Activated CD8-positive, alpha-beta T cell treated with anti-CD3 and anti-CD28 coated beads for 36 hours (primary cell): ENCODE measurements around the gene CNTNAP2. TPM values are rescaled to one million over a fixed set of nuclear protein-coding genes. Genes with fewer than 3 reads are reported as not detected.

Source experiments
- ATAC-seq: fragments of 200-7000 bp; cut with Tn5 transposase; one replicate; pipeline ENCODE4 v1.10.0; 2021; ENCODE audit warnings: mild to moderate bottlenecking, moderate library complexity
- CTCF ChIA-PET: fragments of 350-600 bp; sonication (Branson Sonifier 250); formaldehyde crosslinking; loops from one replicate; lab custom pipeline; 2021; ENCODE audit warnings: antibody characterized with exemption; lab: Charles Lee
- POLR2A ChIA-PET: fragments of 350-600 bp; sonication (Branson Sonifier 250); formaldehyde crosslinking; loops from one replicate; lab custom pipeline; 2021; ENCODE audit warnings: antibody characterized with exemption; lab: Charles Lee
- DNase-seq: peaks from one replicate; pipeline ENCODE4 v3.0.0-alpha.2; 2020
- H3K27ac Mint-ChIP-seq: one replicate; pipeline ENCODE4 v1.8.0; 2021; ENCODE audit warnings: mild to moderate bottlenecking, mixed read lengths
- H3K27me3 Mint-ChIP-seq: one replicate; pipeline ENCODE4 v1.8.0; 2021; ENCODE audit warnings: mixed read lengths
- H3K36me3 Mint-ChIP-seq: one replicate; pipeline ENCODE4 v1.8.0; 2021; ENCODE audit warnings: low read depth, mixed read lengths
- H3K4me1 Mint-ChIP-seq: one replicate; pipeline ENCODE4 v1.8.0; 2021; ENCODE audit warnings: low read depth, mixed read lengths
- H3K4me3 Mint-ChIP-seq: one replicate; pipeline ENCODE4 v1.8.0; 2021; ENCODE audit warnings: mild to moderate bottlenecking, moderate library complexity, mixed read lengths
- H3K9me3 Mint-ChIP-seq: one replicate; pipeline ENCODE4 v1.8.0; 2021; ENCODE audit warnings: mixed read lengths
- intact Hi-C: fragments of 100-400 bp; cut with micrococcal nuclease; formaldehyde crosslinking; loops from one replicate; pipeline ENCODE4 v1.10.0; 2022
- total RNA-seq, 2 experiments: library from RNA; stranded (reverse); gene quantifications; one replicate each; pipeline ENCODE4 v1.2.3, GENCODE V29; 2021
- TF ChIP-seq, protein P1 (sequence below): fragments of 200-600 bp; IDR thresholded peaks from one replicate; pipeline ENCODE4 v1.8.0; 2022; ENCODE audit warnings: antibody characterized with exemption, mild to moderate bottlenecking

Gene CNTNAP2
- total RNA-seq, 2 experiments from 2014 or later, result not detected

DNA sequence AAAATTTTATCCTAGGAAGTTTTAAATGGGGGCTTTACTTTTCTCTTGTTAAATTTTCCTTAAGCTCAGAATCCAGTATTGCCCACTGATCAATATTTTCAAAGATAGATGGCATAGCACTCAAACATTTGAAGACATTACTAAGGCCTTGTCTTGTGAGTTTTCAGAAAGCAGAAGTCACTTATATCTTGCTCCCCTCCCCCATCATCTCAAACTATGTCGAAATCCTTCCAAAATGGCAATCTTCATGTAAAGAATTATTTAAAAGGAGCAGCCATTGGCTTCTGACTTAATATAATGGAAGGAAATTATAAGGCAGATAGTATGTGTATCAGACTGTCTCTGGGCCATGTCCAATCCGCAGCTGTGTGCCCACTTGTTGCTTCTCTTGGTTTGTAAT lies 1920.4 kb downstream of the CNTNAP2 start:
- no peak overlapping the region for H3K4me3 Mint-ChIP-seq
- TF ChIP-seq, protein P1, sequence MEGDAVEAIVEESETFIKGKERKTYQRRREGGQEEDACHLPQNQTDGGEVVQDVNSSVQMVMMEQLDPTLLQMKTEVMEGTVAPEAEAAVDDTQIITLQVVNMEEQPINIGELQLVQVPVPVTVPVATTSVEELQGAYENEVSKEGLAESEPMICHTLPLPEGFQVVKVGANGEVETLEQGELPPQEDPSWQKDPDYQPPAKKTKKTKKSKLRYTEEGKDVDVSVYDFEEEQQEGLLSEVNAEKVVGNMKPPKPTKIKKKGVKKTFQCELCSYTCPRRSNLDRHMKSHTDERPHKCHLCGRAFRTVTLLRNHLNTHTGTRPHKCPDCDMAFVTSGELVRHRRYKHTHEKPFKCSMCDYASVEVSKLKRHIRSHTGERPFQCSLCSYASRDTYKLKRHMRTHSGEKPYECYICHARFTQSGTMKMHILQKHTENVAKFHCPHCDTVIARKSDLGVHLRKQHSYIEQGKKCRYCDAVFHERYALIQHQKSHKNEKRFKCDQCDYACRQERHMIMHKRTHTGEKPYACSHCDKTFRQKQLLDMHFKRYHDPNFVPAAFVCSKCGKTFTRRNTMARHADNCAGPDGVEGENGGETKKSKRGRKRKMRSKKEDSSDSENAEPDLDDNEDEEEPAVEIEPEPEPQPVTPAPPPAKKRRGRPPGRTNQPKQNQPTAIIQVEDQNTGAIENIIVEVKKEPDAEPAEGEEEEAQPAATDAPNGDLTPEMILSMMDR, result no peak
- DNase-seq, result no peak
- H3K27ac Mint-ChIP-seq, result no peak overlapping the region
- H3K36me3 Mint-ChIP-seq, result no peaks in the 10 kb centered on the region
- no peaks in the 10 kb centered on the region for H3K27me3 Mint-ChIP-seq
- H3K9me3 Mint-ChIP-seq, result no peaks in the 10 kb centered on the region
- POLR2A ChIA-PET, result no interaction called here
- H3K4me1 Mint-ChIP-seq, result no peaks in the 10 kb centered on the region
- CTCF ChIA-PET, result interaction anchor here (0.7 to 1.0 kb wide), 2 partner anchors 24 to 356 kb away, joined by 3 read pairs; no protein-coding TSS in a partner anchor
- intact Hi-C loops, result no loop called here
- no peak for ATAC-seq

DNA sequence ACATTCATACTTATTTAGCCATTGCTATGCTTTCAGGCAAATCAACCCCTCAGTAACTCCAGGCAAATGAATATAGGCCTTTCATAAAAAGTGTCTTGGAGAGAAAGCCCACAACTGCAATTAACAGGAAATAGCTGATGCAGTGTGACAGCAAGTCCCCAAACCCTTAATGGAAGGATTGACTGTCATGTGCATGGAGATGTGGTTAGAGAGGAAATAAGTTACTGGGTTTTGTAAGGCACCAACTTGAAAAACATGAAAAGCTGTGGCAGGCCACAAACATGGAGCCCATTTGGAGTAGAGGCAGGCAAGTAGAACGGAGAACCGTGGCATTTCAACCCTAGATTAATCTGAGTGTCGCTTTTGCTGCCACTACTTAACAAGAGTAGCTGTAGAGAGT lies 1924.6 kb downstream of the CNTNAP2 start:
- no peaks in the 10 kb centered on the region for H3K27me3 Mint-ChIP-seq
- no peaks in the 10 kb centered on the region for H3K9me3 Mint-ChIP-seq
- DNase-seq, result no peak
- H3K27ac Mint-ChIP-seq, result no peak overlapping the region
- ChIA-PET CTCF (no interaction called here), POLR2A (no interaction called here)
- H3K4me1 Mint-ChIP-seq, result no peaks in the 10 kb centered on the region
- TF ChIP-seq, protein P1, result no peak
- no peak overlapping the region for H3K4me3 Mint-ChIP-seq
- no peaks in the 10 kb centered on the region for H3K36me3 Mint-ChIP-seq
- intact Hi-C loops, result no loop called here
- no peak for ATAC-seq

DNA sequence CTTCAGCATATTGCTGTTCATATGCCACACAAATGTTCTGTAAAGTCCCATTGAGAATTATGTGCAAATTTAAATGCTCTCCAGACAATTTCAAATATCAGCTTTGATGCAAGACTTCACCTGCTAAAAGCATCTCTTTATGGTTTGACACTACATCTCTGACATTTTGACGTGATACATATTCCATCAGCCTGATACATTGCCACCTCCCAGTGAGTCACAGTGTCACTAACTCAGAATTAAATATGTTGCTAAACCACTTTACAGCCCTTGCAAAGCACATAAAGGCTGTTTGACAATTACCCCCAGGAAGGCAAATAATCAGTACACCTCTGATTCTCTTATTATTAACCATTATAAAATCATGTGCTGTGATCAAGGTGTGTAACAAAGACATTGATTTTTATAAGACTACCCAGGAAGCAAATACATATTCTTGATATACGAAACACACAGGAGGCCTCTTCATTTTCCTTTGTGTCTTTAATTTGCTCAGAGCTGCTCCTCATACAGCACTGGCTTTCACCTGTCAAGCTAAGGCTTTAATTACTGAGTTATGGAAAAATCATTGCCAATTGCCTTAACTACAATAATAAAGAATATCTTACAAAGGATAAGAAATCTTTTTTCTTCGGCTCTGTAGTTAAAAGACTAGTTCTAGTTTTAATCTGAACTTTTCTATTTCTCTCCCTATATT lies 1926.5 kb downstream of the CNTNAP2 start:
- Mint-ChIP-seq H3K27ac (no peak overlapping the region), H3K36me3 (no peaks in the 10 kb centered on the region), H3K27me3 (no peaks in the 10 kb centered on the region), H3K4me1 (no peaks in the 10 kb centered on the region), H3K4me3 (no peak overlapping the region), H3K9me3 (no peaks in the 10 kb centered on the region)
- intact Hi-C loops, result no loop called here
- DNase-seq, result no peak
- TF ChIP-seq, protein P1, result no peak
- ChIA-PET POLR2A (interaction anchor here (0.6 to 0.7 kb wide), 2 partner anchors 23 to 54 kb away, joined by 3 read pairs; no protein-coding TSS in a partner anchor), CTCF (no interaction called here)
- ATAC-seq, result no peak

DNA sequence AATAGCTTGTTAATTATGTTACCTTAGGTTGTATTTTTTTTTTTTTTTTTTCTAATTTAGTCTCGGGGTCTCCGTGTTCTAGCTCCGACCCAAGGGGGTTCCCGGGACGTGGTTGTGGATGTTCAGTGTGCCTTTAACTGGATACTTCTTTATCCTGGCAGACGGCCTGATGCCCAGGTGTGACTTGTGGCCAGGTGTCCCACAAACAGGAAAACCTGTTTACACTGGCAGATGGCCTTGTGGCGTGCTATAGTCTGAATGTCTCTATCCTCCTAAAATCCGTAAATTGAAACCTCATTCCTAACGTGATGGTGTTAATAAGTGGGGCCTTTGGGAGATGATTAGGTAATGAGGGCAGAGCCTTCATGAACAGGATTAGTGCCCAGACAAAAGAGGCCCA lies 1927.6 kb downstream of the CNTNAP2 start:
- ChIA-PET POLR2A (no interaction called here), CTCF (no interaction called here)
- no peak for ATAC-seq
- TF ChIP-seq, protein P1, result no peak
- intact Hi-C loops, result no loop called here
- H3K9me3 Mint-ChIP-seq, result no peaks in the 10 kb centered on the region
- H3K27ac Mint-ChIP-seq, result no peak overlapping the region
- H3K27me3 Mint-ChIP-seq, result no peaks in the 10 kb centered on the region
- no peaks in the 10 kb centered on the region for H3K4me1 Mint-ChIP-seq
- H3K4me3 Mint-ChIP-seq, result no peak overlapping the region
- no peak for DNase-seq
- no peaks in the 10 kb centered on the region for H3K36me3 Mint-ChIP-seq

DNA sequence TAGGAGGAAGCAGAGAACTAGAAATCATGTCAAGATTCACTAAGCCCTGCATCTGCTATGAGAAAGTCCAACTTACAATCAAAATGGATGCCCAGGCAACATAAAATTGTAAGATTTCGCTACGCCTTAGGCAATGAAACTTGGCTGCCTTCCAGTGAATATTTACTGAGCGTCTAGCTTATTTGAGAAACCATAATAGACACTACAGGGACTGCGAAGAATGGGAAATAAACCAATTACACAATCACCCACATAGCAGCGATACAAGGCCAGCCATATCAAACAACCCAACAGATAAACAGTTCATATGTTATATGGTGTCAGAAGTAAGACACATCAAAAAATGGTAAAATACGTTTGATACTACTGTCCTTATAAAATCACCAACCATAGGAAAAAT lies 1928.9 kb downstream of the CNTNAP2 start:
- H3K4me1 Mint-ChIP-seq, result no peaks in the 10 kb centered on the region
- POLR2A ChIA-PET, result no interaction called here
- CTCF ChIA-PET, result no interaction called here
- TF ChIP-seq, protein P1, result no peak
- no peak overlapping the region for H3K4me3 Mint-ChIP-seq
- no peak overlapping the region for H3K27ac Mint-ChIP-seq
- H3K27me3 Mint-ChIP-seq, result no peaks in the 10 kb centered on the region
- DNase-seq (no peak), ATAC-seq (no peak)
- H3K9me3 Mint-ChIP-seq, result no peaks in the 10 kb centered on the region
- intact Hi-C loops, result no loop called here
- H3K36me3 Mint-ChIP-seq, result no peaks in the 10 kb centered on the region
